Upper lobe of left lung (tissue), 6 donors: Measurements from ENCODE around the gene TNNT2. TPM values are rescaled to one million over a fixed set of nuclear protein-coding genes. Genes with fewer than 3 reads are reported as not detected.

ENCODE experiments used
- ATAC-seq, 2 donors: fragments of 200-7000 bp; cut with Tn5 transposase; one replicate each; pipeline ENCODE4 v1.9.1; 2022; ENCODE audit warnings: mild to moderate bottlenecking in 2 of 2, moderate library complexity in 2 of 2; ENCODE audit not compliant: low FRiP score in 2 of 2
- DNase-seq, 2 donors: peaks; one replicate each; pipeline ENCODE4 v3.0.0-alpha.2; 2019 to 2020
- H3K27ac ChIP-seq, 4 donors: fragments of 200-600 bp; sonication (generic); one replicate each; pipeline ENCODE4 v1.5.1; 2016 to 2019
- H3K27me3 ChIP-seq, 4 donors: fragments of 200-600 bp; sonication (generic); one replicate each; pipeline ENCODE4 v1.5.1; 2017 to 2019
- H3K36me3 ChIP-seq, 4 donors: fragments of 200-600 bp; sonication (generic); one replicate each; pipeline ENCODE4 v1.5.1; 2016 to 2019
- H3K4me1 ChIP-seq, 4 donors: fragments of 200-600 bp; sonication (generic); one replicate each; pipeline ENCODE4 v1.5.1; 2018 to 2019
- H3K4me3 ChIP-seq, 4 donors: fragments of 200-600 bp; sonication (generic); one replicate each; pipeline ENCODE4 v1.5.1; 2017 to 2019; ENCODE audit warnings: mild to moderate bottlenecking in 2 of 4, moderate library complexity in 1 of 4
- H3K9me3 ChIP-seq, 4 donors: fragments of 200-600 bp; sonication (generic); one replicate each; pipeline ENCODE4 v1.5.1; 2018 to 2019
- CTCF ChIP-seq, 6 experiments: fragments of 450-650 bp in 4 of 6; fragments of 200-600 bp in 2 of 6; sonication (generic) in 2 of 6; IDR thresholded peaks; one replicate each; pipeline ENCODE4 v1.5.1; 2016 to 2019; ENCODE audit warnings: antibody characterized with exemption in 6 of 6
- EP300 ChIP-seq, 4 donors: sonication (generic); formaldehyde crosslinking; IDR thresholded peaks; one replicate each; pipeline ENCODE4 v1.5.1; 2017; ENCODE audit warnings: antibody characterized with exemption in 4 of 4, control low read depth in 2 of 4
- POLR2A ChIP-seq, 4 donors: fragments of 450-650 bp; IDR thresholded peaks; one replicate each; pipeline ENCODE4 v1.5.1; 2016 to 2017; ENCODE audit warnings: antibody characterized with exemption in 4 of 4, mild to moderate bottlenecking in 2 of 4
- POLR2AphosphoS5 ChIP-seq, 2 donors: sonication (generic); formaldehyde crosslinking; IDR thresholded peaks; one replicate each; pipeline ENCODE4 v1.5.1; 2017; ENCODE audit warnings: antibody characterized with exemption in 2 of 2
- WGBS, 2 donors: methylation state at CpG; one replicate each; pipeline ENCODE4 v1.1.5; 2017 to 2018; 5-methylcytosine and 5-hydroxymethylcytosine counted together
- total RNA-seq, 6 donors: library from RNA; depleted of rRNA in 4 of 6; stranded (reverse); fragments of >200 nt in 4 of 6; gene quantifications; one replicate each; pipeline versions ENCODE4 v1.1.0 to v1.2.1, GENCODE V29; 2016 to 2021
- donor health status: DM: no; HTN: no; CAD: no; lungs with moderate emphysema.
- donor health status: DM: no; HTN: yes; CAD: no; lungs with severe emphysema.

The TNNT2 gene
- total RNA-seq, 6 donors from 2014 or later, result 2.0 to 31.4 (median 6.4) TPM

GRCh38 chr1:201406831-201407406, 29.4 kb upstream of the TNNT2 start:
- no peaks in the 10 kb centered on the region for H3K36me3 ChIP-seq
- DNase-seq (no peak), ATAC-seq (no peak)
- no peak overlapping the region for H3K27ac ChIP-seq
- H3K4me1 ChIP-seq, result peaks cover 0 to 24% (median 4%) of the 10 kb centered on the region in 4 donors
- no peaks in the 10 kb centered on the region for H3K9me3 ChIP-seq
- TF ChIP-seq POLR2AphosphoS5 (IDR thresholded peaks at IDR 0.05), result no peak
- TF ChIP-seq CTCF (IDR thresholded peaks at IDR 0.05), result no peak
- TF ChIP-seq POLR2A (IDR thresholded peaks at IDR 0.05), result no peak
- no peak for TF ChIP-seq EP300 (IDR thresholded peaks at IDR 0.05)
- no peak overlapping the region for H3K4me3 ChIP-seq
- 68 to 75% methylated on average over 7 to 8 of the region's 8 CpGs for WGBS, 2 donors
- no peaks in the 10 kb centered on the region for H3K27me3 ChIP-seq

GRCh38 chr1:201405484-201405831, 28.0 kb upstream of the TNNT2 start:
- Histone ChIP-seq H3K27me3 (no peaks in the 10 kb centered on the region), H3K36me3 (no peaks in the 10 kb centered on the region), H3K4me1 (peaks cover 0 to 33% (median 6%) of the 10 kb centered on the region in 4 donors), H3K4me3 (no peak overlapping the region), H3K27ac (no peak overlapping the region), H3K9me3 (no peaks in the 10 kb centered on the region)
- WGBS, 2 donors, result 57 to 74% methylated on average over 9 to 10 of the region's 10 CpGs
- TF ChIP-seq CTCF (IDR thresholded peaks at IDR 0.05) (no peak), EP300 (IDR thresholded peaks at IDR 0.05) (peak in 1 of 4 donors; percentile 38), POLR2AphosphoS5 (IDR thresholded peaks at IDR 0.05) (peak in 1 of 2 donors; percentile 33), POLR2A (IDR thresholded peaks at IDR 0.05) (no peak)
- peak; percentile 78 to 80 for DNase-seq
- peak; percentile 25 to 68 for ATAC-seq

GRCh38 chr1:201404722-201405483, 27.4 kb upstream of the TNNT2 start:
- H3K27ac ChIP-seq, result no peak overlapping the region
- peaks cover 0 to 2% (median 0%) of the 10 kb centered on the region in 4 donors for H3K27me3 ChIP-seq
- ATAC-seq, result no peak
- 82 to 92% methylated on average over 9 to 10 of the region's 11 CpGs for WGBS, 2 donors
- H3K36me3 ChIP-seq, result no peaks in the 10 kb centered on the region
- no peak for DNase-seq
- H3K4me1 ChIP-seq, result peaks cover 0 to 39% (median 7%) of the 10 kb centered on the region in 4 donors
- no peaks in the 10 kb centered on the region for H3K9me3 ChIP-seq
- TF ChIP-seq EP300 (IDR thresholded peaks at IDR 0.05) (no peak), CTCF (IDR thresholded peaks at IDR 0.05) (no peak), POLR2AphosphoS5 (IDR thresholded peaks at IDR 0.05) (no peak), POLR2A (IDR thresholded peaks at IDR 0.05) (no peak)
- H3K4me3 ChIP-seq, result no peak overlapping the region

GRCh38 chr1:201404055-201404454, 26.6 kb upstream of the TNNT2 start:
- Histone ChIP-seq H3K36me3 (no peaks in the 10 kb centered on the region), H3K9me3 (no peaks in the 10 kb centered on the region), H3K27me3 (peaks cover 0 to 11% (median 5%) of the 10 kb centered on the region in 4 donors), H3K4me3 (no peak overlapping the region), H3K4me1 (peaks cover 4 to 47% (median 14%) of the 10 kb centered on the region in 4 donors), H3K27ac (no peak overlapping the region)
- TF ChIP-seq POLR2A (IDR thresholded peaks at IDR 0.05) (no peak), EP300 (IDR thresholded peaks at IDR 0.05) (no peak), POLR2AphosphoS5 (IDR thresholded peaks at IDR 0.05) (no peak), CTCF (IDR thresholded peaks at IDR 0.05) (no peak)
- ATAC-seq (no peak), DNase-seq (no peak)
- WGBS, 2 donors, result 25 to 52% methylated on average over 7 of the region's 7 CpGs
